PC-3 (cell line): ENCODE measurements around the gene OMA1. TPM values are rescaled to one million over a fixed set of nuclear protein-coding genes. Genes with fewer than 3 reads are reported as not detected.

Experiments used
- ATAC-seq: fragments of 200-7000 bp; cut with Tn5 transposase; 2 replicates; pipeline ENCODE4 v1.9.1; 2020; ENCODE audit warnings: mild to moderate bottlenecking, moderate library complexity
- Bru-seq: library from RNA; stranded (reverse); fragments of 400-500 nt; gene quantifications from one replicate; lab custom pipeline; 2021; lab: Mats Ljungman, UMichigan
- BruChase-seq, 2 experiments: library from RNA; stranded (reverse); fragments of 400-500 nt; gene quantifications; one replicate each; lab custom pipeline; 2021; lab: Mats Ljungman, UMichigan
- BruUV-seq: library from RNA; stranded (reverse); fragments of 400-500 nt; replicated peaks from 2 replicates; lab custom pipeline; 2021; lab: Mats Ljungman, UMichigan
- CTCF ChIA-PET: fragments of 300-600 bp; sonication (Branson Sonifier 250); formaldehyde crosslinking; loops from one replicate; lab custom pipeline; 2022; ENCODE audit warnings: antibody characterized with exemption; lab: Charles Lee
- POLR2A ChIA-PET: fragments of 300-600 bp; sonication (Branson Sonifier 250); formaldehyde crosslinking; loops from one replicate; lab custom pipeline; 2022; ENCODE audit warnings: antibody characterized with exemption; ENCODE audit not compliant: unreplicated experiment; lab: Charles Lee
- DNase-seq: peaks from one replicate; pipeline ENCODE4 v3.0.0-alpha.2; 2015
- H2AFZ ChIP-seq: fragments of 300-600 bp; sonication (generic); 2 replicates; pipeline ENCODE4 v1.6.0; 2016; ENCODE audit warnings: antibody characterized with exemption, low read length
- H3F3A ChIP-seq: fragments of 300-600 bp; sonication (generic); one replicate; pipeline ENCODE4 v1.6.0; 2017; ENCODE audit warnings: antibody characterized with exemption, low read length, control low read depth, mild to moderate bottlenecking; ENCODE audit not compliant: unreplicated experiment
- H3K27ac ChIP-seq: fragments of 300-600 bp; sonication (generic); 2 replicates; pipeline ENCODE4 v1.5.1; 2016; ENCODE audit warnings: mild to moderate bottlenecking, low read length
- H3K27me3 ChIP-seq: fragments of 300-600 bp; sonication (generic); 2 replicates; pipeline ENCODE4 v1.6.1; 2016; ENCODE audit warnings: low read length, mixed read lengths
- H3K36me3 ChIP-seq: fragments of 300-600 bp; sonication (generic); 2 replicates; pipeline ENCODE4 v1.6.1; 2016; ENCODE audit warnings: low read depth, mixed run types, low read length, mixed read lengths
- H3K4me1 ChIP-seq: fragments of 300-600 bp; sonication (generic); 2 replicates; pipeline ENCODE4 v1.5.1; 2016; ENCODE audit warnings: low read length; ENCODE audit not compliant: insufficient read depth
- H3K4me2 ChIP-seq: fragments of 300-600 bp; sonication (generic); 2 replicates; pipeline ENCODE4 v1.6.0; 2016; ENCODE audit warnings: low read length
- H3K4me3 ChIP-seq: fragments of 300-600 bp; sonication (generic); 2 replicates; pipeline ENCODE4 v1.5.1; 2016; ENCODE audit warnings: mild to moderate bottlenecking, low read length, mixed read lengths
- H3K79me2 ChIP-seq: fragments of 300-600 bp; sonication (generic); 2 replicates; pipeline ENCODE4 v1.6.1; 2017; ENCODE audit warnings: low read length, mixed read lengths
- H3K9ac ChIP-seq: fragments of 300-600 bp; sonication (generic); 2 replicates; pipeline ENCODE4 v1.6.0; 2016; ENCODE audit warnings: mild to moderate bottlenecking, low read length
- H3K9me2 ChIP-seq: fragments of 300-600 bp; sonication (generic); replicated peaks from 2 replicates; pipeline ENCODE4 v1.6.1; 2016; ENCODE audit warnings: mixed run types, low read length, mixed read lengths
- H3K9me3 ChIP-seq: fragments of 300-600 bp; sonication (generic); 2 replicates; pipeline ENCODE4 v1.6.1; 2016; ENCODE audit warnings: low read length, mixed read lengths
- H4K20me1 ChIP-seq: fragments of 300-600 bp; sonication (generic); 2 replicates; pipeline ENCODE4 v1.6.1; 2016; ENCODE audit warnings: low read length, mixed read lengths
- CTCF ChIP-seq: fragments of 300-600 bp; sonication (generic); conservative IDR thresholded peaks from 2 replicates; pipeline ENCODE4 v1.5.1; 2017; ENCODE audit warnings: antibody characterized with exemption, low read depth, mild to moderate bottlenecking, low read length
- EZH2 ChIP-seq: fragments of 300-600 bp; sonication (generic); IDR thresholded peaks from one replicate; pipeline ENCODE4 v1.6.1; 2017; ENCODE audit warnings: antibody characterized with exemption, mild to moderate bottlenecking, low read length; ENCODE audit not compliant: unreplicated experiment
- EZH2phosphoT487 ChIP-seq: fragments of 300-600 bp; sonication (generic); IDR thresholded peaks from 2 replicates; pipeline ENCODE4 v1.6.1; 2018; ENCODE audit warnings: mild to moderate bottlenecking, antibody characterized with exemption, low read length, borderline replicate concordance
- intact Hi-C: fragments of 100-400 bp; cut with micrococcal nuclease; formaldehyde crosslinking; loops from 2 replicates; pipeline ENCODE4 v1.9.0; 2023
- long read RNA-seq: library from polyadenylated mRNA; unstranded; transcript quantifications from one replicate; pipeline ENCODE4 v2.0.0, GENCODE V29; 2021; ENCODE audit not compliant: unreplicated experiment
- total RNA-seq: library from RNA; depleted of rRNA; stranded (reverse); fragments of >200 nt; gene quantifications from 2 replicates; pipeline ENCODE4 v1.2.3, GENCODE V29; 2014; rRNA removed

Gene OMA1
- 9.2 and 16.1 TPM in 2 replicates for total RNA-seq
- Bru-seq, nascent RNA, result percentile 67 among the genes with signal in this experiment
- BruChase-seq, experiment 1, labeled RNA remaining after a 6-hour chase, result percentile 61 among the genes with signal in this experiment
- percentile 74 among the genes with signal in this experiment for BruChase-seq, experiment 2, labeled RNA remaining after a 2-hour chase
- long read RNA-seq, partial matches to known transcripts, result 2 of 23 reads
- long read RNA-seq, other reads (novel, unspliced or antisense), result 21 of 23 reads

DNA sequence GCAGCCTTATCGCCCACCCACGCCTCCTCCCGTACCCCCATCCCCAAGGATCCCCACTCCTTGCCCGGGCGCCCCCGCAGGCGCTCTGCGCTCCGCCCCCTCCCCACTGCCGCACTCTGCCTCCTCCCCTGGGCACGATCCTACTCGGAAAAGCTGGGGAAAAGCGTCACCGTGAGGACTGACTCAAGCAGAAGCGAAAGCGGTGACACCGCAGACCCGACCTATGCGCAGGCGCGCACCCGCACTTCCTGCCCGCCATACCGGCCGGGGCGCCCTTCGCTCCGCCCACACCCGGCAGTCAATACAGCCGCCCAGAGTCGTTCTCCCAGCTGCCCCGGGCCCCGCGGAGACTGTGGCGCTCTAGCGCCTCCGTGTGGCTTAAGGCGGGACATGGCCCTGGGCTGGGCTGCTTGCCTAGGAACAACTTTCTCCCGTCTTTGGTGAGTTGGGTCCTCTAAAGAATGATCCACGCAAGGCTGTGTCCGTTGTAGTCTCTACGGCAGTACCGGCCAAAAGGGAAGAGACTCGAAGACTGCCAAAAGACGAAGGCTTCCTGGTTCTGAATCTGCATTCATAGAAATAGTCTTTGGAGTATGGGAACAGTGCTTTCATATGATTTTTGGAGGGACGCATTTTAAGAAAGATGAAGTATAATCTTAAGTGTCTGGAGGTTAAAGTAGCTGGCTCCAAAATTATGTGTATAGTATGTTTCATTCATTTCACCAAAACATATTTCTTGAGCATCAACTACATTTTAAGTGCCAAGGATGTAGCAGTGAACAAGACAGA, at the start of gene OMA1:
Gene OMA1, minus strand, starts transcription at position 207 of the 789 bp plus-strand sequence. CDS start 7,432 bp downstream, outside the sequence.
- peak; percentile 96 for DNase-seq
- ChIA-PET CTCF (no interaction called here), POLR2A (interaction anchor here (0.6 to 0.9 kb wide), 5 partner anchors 26 to 979 kb away, joined by 3 to 18 read pairs (median 4); no protein-coding TSS in a partner anchor)
- Histone ChIP-seq H3K4me1 (peaks cover 11% of the 10 kb centered on the region), H3K9me3 (no peaks in the 10 kb centered on the region), H3K36me3 (no peaks in the 10 kb centered on the region), H3K27me3 (no peaks in the 10 kb centered on the region), H4K20me1 (no peaks in the 10 kb centered on the region), H3K9me2 (no peaks in the 10 kb centered on the region), H3F3A (no peaks in the 10 kb centered on the region), H3K9ac (peak within 1 kb of the TSS; percentile 79), H2AFZ (peak within 1 kb of the TSS; percentile 88), H3K27ac (peak within 1 kb of the TSS; percentile 66), H3K4me2 (peak within 1 kb of the TSS; percentile 99), H3K79me2 (peaks cover 13% of the 10 kb centered on the region; the same call in 1 of the 2 replicates), H3K4me3 (peak within 1 kb of the TSS; percentile 82)
- ATAC-seq, result peak; percentile 92
- intact Hi-C loops, result loop anchor here (1.0 to 2.0 kb wide), 4 partner anchors 29 to 106 kb away; no protein-coding TSS in a partner anchor
- TF ChIP-seq CTCF (peak; percentile 90), EZH2phosphoT487 (no peak)
- TSS peak; percentile 65 for BruUV-seq

- ChIA-PET POLR2A (no interaction called here), CTCF (no interaction called here)
- H3K36me3 ChIP-seq, result no peaks in the 10 kb centered on the region
- no peak for TF ChIP-seq EZH2
- no peak for TF ChIP-seq CTCF
- TF ChIP-seq EZH2phosphoT487, result no peak
- no TSS peak for BruUV-seq
- 0 out of 2 replicates have a peak, but pooled peaks cover 9% of the 10 kb centered on the region for H3K79me2 ChIP-seq
- H2AFZ ChIP-seq, result no peak overlapping the region
- H3K27ac ChIP-seq, result no peak overlapping the region
- intact Hi-C loops, result no loop called here
- H4K20me1 ChIP-seq, result no peaks in the 10 kb centered on the region
- no peak overlapping the region for H3K9ac ChIP-seq
- peaks cover 15% of the 10 kb centered on the region for H3K4me1 ChIP-seq
- H3F3A ChIP-seq, result no peaks in the 10 kb centered on the region
- no peak overlapping the region for H3K4me3 ChIP-seq
- no peak for ATAC-seq
- H3K9me2 ChIP-seq, result no peaks in the 10 kb centered on the region
- no peaks in the 10 kb centered on the region for H3K27me3 ChIP-seq
- H3K9me3 ChIP-seq, result no peaks in the 10 kb centered on the region
- no peak for DNase-seq
- no peak overlapping the region for H3K4me2 ChIP-seq
Measured at GRCh38 chr1:58594546-58594945, 48.0 kb upstream of the OMA1 start.
